Measurements from ENCODE around the gene SUB1.

Gene SUB1

GRCh38 chr5:32597041-32597629, 11.8 kb downstream of the SUB1 start:
- no peak for ATAC-seq
- no peak for TF ChIP-seq CSDC2 (CRISPR knock-in tag; IDR thresholded peaks at IDR 0.05)
- no peak for TF ChIP-seq ZFP3 (CRISPR knock-in tag; IDR thresholded peaks at IDR 0.05)
- no peak for TF ChIP-seq ZNF8 (CRISPR knock-in tag; IDR thresholded peaks at IDR 0.05)
- no peak for TF ChIP-seq CREB5 (CRISPR knock-in tag; IDR thresholded peaks at IDR 0.05; ENCODE audit: low read depth)
- no peak for TF ChIP-seq ZFP30 (CRISPR knock-in tag; IDR thresholded peaks at IDR 0.05)
- no peak for TF ChIP-seq SNAI2 (CRISPR knock-in tag; IDR thresholded peaks at IDR 0.05)
- no peak for TF ChIP-seq ZNF70 (CRISPR knock-in tag; IDR thresholded peaks at IDR 0.05)
- no peak for TF ChIP-seq TCF4 (CRISPR knock-in tag; IDR thresholded peaks at IDR 0.05; ENCODE audit: borderline replicate concordance)

- ATAC-seq = no peak
- TF ChIP-seq BACH2 (CRISPR knock-in tag; IDR thresholded peaks at IDR 0.05; ENCODE audit: borderline replicate concordance) = no peak
- TF ChIP-seq ZFP3 (CRISPR knock-in tag; IDR thresholded peaks at IDR 0.05) = no peak
- no peak for TF ChIP-seq ZNF70 (CRISPR knock-in tag; IDR thresholded peaks at IDR 0.05)
- TF ChIP-seq OSR1 (CRISPR knock-in tag; IDR thresholded peaks at IDR 0.05) = no peak
- no peak for TF ChIP-seq CSDC2 (CRISPR knock-in tag; IDR thresholded peaks at IDR 0.05)
- TF ChIP-seq ZFP30 (CRISPR knock-in tag; IDR thresholded peaks at IDR 0.05) = no peak
- TF ChIP-seq TCF4 (CRISPR knock-in tag; IDR thresholded peaks at IDR 0.05; ENCODE audit: borderline replicate concordance) = no peak
- no peak for TF ChIP-seq TOX (CRISPR knock-in tag; IDR thresholded peaks at IDR 0.05; ENCODE audit: borderline replicate concordance)
Observed at GRCh38 chr5:32598260-32598937, 13.0 kb downstream of the SUB1 start.

- TF ChIP-seq POU6F1 (CRISPR knock-in tag; IDR thresholded peaks at IDR 0.05; ENCODE audit: borderline replicate concordance, low read depth) (no peak), GLIS3 (CRISPR knock-in tag; IDR thresholded peaks at IDR 0.05) (no peak), ZC3H10 (CRISPR knock-in tag; IDR thresholded peaks at IDR 0.05) (no peak), OSR1 (CRISPR knock-in tag; IDR thresholded peaks at IDR 0.05) (no peak), CSRNP3 (CRISPR knock-in tag; IDR thresholded peaks at IDR 0.05) (no peak), ZFP3 (CRISPR knock-in tag; IDR thresholded peaks at IDR 0.05) (no peak)
- ATAC-seq = no peak; the same call in 1 of the 3 replicates
Observed at GRCh38 chr5:32598997-32599549, 13.7 kb downstream of the SUB1 start.

GRCh38 chr5:32600054-32600622, 14.8 kb downstream of the SUB1 start:
- peak; percentile 91 for ATAC-seq
- peak; percentile 64; the same call in 1 of the 2 replicates for TF ChIP-seq PATZ1 (CRISPR knock-in tag; IDR thresholded peaks at IDR 0.05; ENCODE audit: borderline replicate concordance)
- TF ChIP-seq ISL1 (CRISPR knock-in tag; IDR thresholded peaks at IDR 0.05) = peak; percentile 81
- no peak for TF ChIP-seq ZNF565 (CRISPR knock-in tag; conservative IDR thresholded peaks at IDR 0.05; ENCODE audit: low read depth)
